ENCODE measurements around the gene RNF39.

Gene RNF39

GRCh38 chr6:30075790-30076732 is 492 bp upstream of the RNF39 start:
- no peak for ATAC-seq
- TF ChIP-seq ESRRG (CRISPR knock-in tag; IDR thresholded peaks at IDR 0.05) (no peak), SNAI2 (CRISPR knock-in tag; IDR thresholded peaks at IDR 0.05) (no peak), CSDC2 (CRISPR knock-in tag; IDR thresholded peaks at IDR 0.05) (no peak), ARNTL (CRISPR knock-in tag; IDR thresholded peaks at IDR 0.05; ENCODE audit: borderline replicate concordance, low read depth) (no peak), POU6F1 (CRISPR knock-in tag; IDR thresholded peaks at IDR 0.05; ENCODE audit: borderline replicate concordance, low read depth) (no peak), ZNF565 (CRISPR knock-in tag; conservative IDR thresholded peaks at IDR 0.05; ENCODE audit: low read depth) (no peak), ZC3H10 (CRISPR knock-in tag; IDR thresholded peaks at IDR 0.05) (no peak), GLIS3 (CRISPR knock-in tag; IDR thresholded peaks at IDR 0.05) (no peak), RARB (CRISPR knock-in tag; IDR thresholded peaks at IDR 0.05) (no peak), ISL1 (CRISPR knock-in tag; IDR thresholded peaks at IDR 0.05) (no peak), ZNF8 (CRISPR knock-in tag; IDR thresholded peaks at IDR 0.05) (no peak), ZNF70 (CRISPR knock-in tag; IDR thresholded peaks at IDR 0.05) (no peak), OSR1 (CRISPR knock-in tag; IDR thresholded peaks at IDR 0.05) (no peak), TCF4 (CRISPR knock-in tag; IDR thresholded peaks at IDR 0.05; ENCODE audit: borderline replicate concordance) (no peak), PPARA (CRISPR knock-in tag; IDR thresholded peaks at IDR 0.05; ENCODE audit: borderline replicate concordance) (no peak)
- TF ChIP-seq, protein P1, sequence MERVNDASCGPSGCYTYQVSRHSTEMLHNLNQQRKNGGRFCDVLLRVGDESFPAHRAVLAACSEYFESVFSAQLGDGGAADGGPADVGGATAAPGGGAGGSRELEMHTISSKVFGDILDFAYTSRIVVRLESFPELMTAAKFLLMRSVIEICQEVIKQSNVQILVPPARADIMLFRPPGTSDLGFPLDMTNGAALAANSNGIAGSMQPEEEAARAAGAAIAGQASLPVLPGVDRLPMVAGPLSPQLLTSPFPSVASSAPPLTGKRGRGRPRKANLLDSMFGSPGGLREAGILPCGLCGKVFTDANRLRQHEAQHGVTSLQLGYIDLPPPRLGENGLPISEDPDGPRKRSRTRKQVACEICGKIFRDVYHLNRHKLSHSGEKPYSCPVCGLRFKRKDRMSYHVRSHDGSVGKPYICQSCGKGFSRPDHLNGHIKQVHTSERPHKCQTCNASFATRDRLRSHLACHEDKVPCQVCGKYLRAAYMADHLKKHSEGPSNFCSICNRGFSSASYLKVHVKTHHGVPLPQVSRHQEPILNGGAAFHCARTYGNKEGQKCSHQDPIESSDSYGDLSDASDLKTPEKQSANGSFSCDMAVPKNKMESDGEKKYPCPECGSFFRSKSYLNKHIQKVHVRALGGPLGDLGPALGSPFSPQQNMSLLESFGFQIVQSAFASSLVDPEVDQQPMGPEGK (CRISPR knock-in tag; IDR thresholded peaks at IDR 0.05; ENCODE audit: borderline replicate concordance): no peak
- TF ChIP-seq, protein P2, sequence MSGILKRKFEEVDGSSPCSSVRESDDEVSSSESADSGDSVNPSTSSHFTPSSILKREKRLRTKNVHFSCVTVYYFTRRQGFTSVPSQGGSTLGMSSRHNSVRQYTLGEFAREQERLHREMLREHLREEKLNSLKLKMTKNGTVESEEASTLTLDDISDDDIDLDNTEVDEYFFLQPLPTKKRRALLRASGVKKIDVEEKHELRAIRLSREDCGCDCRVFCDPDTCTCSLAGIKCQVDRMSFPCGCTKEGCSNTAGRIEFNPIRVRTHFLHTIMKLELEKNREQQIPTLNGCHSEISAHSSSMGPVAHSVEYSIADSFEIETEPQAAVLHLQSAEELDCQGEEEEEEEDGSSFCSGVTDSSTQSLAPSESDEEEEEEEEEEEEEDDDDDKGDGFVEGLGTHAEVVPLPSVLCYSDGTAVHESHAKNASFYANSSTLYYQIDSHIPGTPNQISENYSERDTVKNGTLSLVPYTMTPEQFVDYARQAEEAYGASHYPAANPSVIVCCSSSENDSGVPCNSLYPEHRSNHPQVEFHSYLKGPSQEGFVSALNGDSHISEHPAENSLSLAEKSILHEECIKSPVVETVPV (CRISPR knock-in tag; IDR thresholded peaks at IDR 0.05): no peak
- TF ChIP-seq, protein P3, sequence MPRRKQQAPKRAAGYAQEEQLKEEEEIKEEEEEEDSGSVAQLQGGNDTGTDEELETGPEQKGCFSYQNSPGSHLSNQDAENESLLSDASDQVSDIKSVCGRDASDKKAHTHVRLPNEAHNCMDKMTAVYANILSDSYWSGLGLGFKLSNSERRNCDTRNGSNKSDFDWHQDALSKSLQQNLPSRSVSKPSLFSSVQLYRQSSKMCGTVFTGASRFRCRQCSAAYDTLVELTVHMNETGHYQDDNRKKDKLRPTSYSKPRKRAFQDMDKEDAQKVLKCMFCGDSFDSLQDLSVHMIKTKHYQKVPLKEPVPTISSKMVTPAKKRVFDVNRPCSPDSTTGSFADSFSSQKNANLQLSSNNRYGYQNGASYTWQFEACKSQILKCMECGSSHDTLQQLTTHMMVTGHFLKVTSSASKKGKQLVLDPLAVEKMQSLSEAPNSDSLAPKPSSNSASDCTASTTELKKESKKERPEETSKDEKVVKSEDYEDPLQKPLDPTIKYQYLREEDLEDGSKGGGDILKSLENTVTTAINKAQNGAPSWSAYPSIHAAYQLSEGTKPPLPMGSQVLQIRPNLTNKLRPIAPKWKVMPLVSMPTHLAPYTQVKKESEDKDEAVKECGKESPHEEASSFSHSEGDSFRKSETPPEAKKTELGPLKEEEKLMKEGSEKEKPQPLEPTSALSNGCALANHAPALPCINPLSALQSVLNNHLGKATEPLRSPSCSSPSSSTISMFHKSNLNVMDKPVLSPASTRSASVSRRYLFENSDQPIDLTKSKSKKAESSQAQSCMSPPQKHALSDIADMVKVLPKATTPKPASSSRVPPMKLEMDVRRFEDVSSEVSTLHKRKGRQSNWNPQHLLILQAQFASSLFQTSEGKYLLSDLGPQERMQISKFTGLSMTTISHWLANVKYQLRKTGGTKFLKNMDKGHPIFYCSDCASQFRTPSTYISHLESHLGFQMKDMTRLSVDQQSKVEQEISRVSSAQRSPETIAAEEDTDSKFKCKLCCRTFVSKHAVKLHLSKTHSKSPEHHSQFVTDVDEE (CRISPR knock-in tag; IDR thresholded peaks at IDR 0.05): no peak

- ATAC-seq: no peak
- TF ChIP-seq, protein P1 (CRISPR knock-in tag; IDR thresholded peaks at IDR 0.05; ENCODE audit: borderline replicate concordance): no peak
- TF ChIP-seq ESRRG (CRISPR knock-in tag; IDR thresholded peaks at IDR 0.05): no peak
- TF ChIP-seq GLIS3 (CRISPR knock-in tag; IDR thresholded peaks at IDR 0.05): no peak
- no peak for TF ChIP-seq POU6F1 (CRISPR knock-in tag; IDR thresholded peaks at IDR 0.05; ENCODE audit: borderline replicate concordance, low read depth)
- TF ChIP-seq SNAI2 (CRISPR knock-in tag; IDR thresholded peaks at IDR 0.05): no peak
- TF ChIP-seq OSR1 (CRISPR knock-in tag; IDR thresholded peaks at IDR 0.05): no peak
- no peak for TF ChIP-seq PPARA (CRISPR knock-in tag; IDR thresholded peaks at IDR 0.05; ENCODE audit: borderline replicate concordance)
- TF ChIP-seq ZC3H10 (CRISPR knock-in tag; IDR thresholded peaks at IDR 0.05): no peak
- no peak for TF ChIP-seq BACH2 (CRISPR knock-in tag; IDR thresholded peaks at IDR 0.05; ENCODE audit: borderline replicate concordance)
- TF ChIP-seq ZFP30 (CRISPR knock-in tag; IDR thresholded peaks at IDR 0.05): no peak
- no peak for TF ChIP-seq ZFP3 (CRISPR knock-in tag; IDR thresholded peaks at IDR 0.05)
- TF ChIP-seq TOX (CRISPR knock-in tag; IDR thresholded peaks at IDR 0.05; ENCODE audit: borderline replicate concordance): no peak
- TF ChIP-seq CSDC2 (CRISPR knock-in tag; IDR thresholded peaks at IDR 0.05): no peak
- TF ChIP-seq RARB (CRISPR knock-in tag; IDR thresholded peaks at IDR 0.05): no peak
- TF ChIP-seq, protein P3 (CRISPR knock-in tag; IDR thresholded peaks at IDR 0.05): no peak
These were observed 1.1 kb downstream of the RNF39 start for GRCh38 chr6:30074331-30075093.
